Lung (tissue), 12 donors: Measurements from ENCODE around the gene MINPP1. TPM values are rescaled to one million over a fixed set of nuclear protein-coding genes. Genes with fewer than 3 reads are reported as not detected.

Experiments
- ATAC-seq: fragments of 200-7000 bp; cut with Tn5 transposase; one replicate; pipeline ENCODE4 v1.9.1; 2020; ENCODE audit warnings: moderate number of reproducible peaks; ENCODE audit not compliant: insufficient read depth, low FRiP score
- DNase-seq, 3 donors: peaks; one replicate each; pipeline ENCODE4 v3.0.0-alpha.2; 2013 to 2017
- H3K27ac ChIP-seq, 2 donors: one replicate each; pipeline ENCODE4 v1.5.1; 2013; ENCODE audit warnings: mild to moderate bottlenecking in 2 of 2, moderate library complexity in 2 of 2, control low read depth in 1 of 2, inconsistent platforms in 1 of 2, low read depth in 1 of 2, low read length in 1 of 2
- H3K27me3 ChIP-seq, 3 donors: one replicate each; pipeline ENCODE4 v1.5.1; 2013; ENCODE audit warnings: low read length in 2 of 3; ENCODE audit not compliant: control insufficient read depth in 3 of 3, insufficient read depth in 3 of 3
- H3K36me3 ChIP-seq, 4 donors: one replicate each; pipeline ENCODE4 v1.5.1; 2013; ENCODE audit warnings: low read length in 4 of 4, mild to moderate bottlenecking in 1 of 4, moderate library complexity in 1 of 4; ENCODE audit not compliant: control insufficient read depth in 4 of 4, insufficient read depth in 4 of 4
- H3K4me1 ChIP-seq, 5 donors: one replicate each; pipeline ENCODE4 v1.5.1; 2013; ENCODE audit warnings: low read length in 5 of 5, mild to moderate bottlenecking in 2 of 5, moderate library complexity in 1 of 5; ENCODE audit not compliant: control insufficient read depth in 5 of 5, insufficient read depth in 5 of 5
- H3K4me3 ChIP-seq: one replicate; pipeline ENCODE4 v1.5.1; 2013; ENCODE audit warnings: mild to moderate bottlenecking, control low read depth, moderate library complexity
- H3K9ac ChIP-seq, 2 donors: one replicate each; pipeline ENCODE4 v1.5.1; 2013; ENCODE audit warnings: low read length in 2 of 2, control low read depth in 1 of 2; ENCODE audit not compliant: insufficient read depth in 1 of 2
- H3K9me3 ChIP-seq, 4 donors: one replicate each; pipeline ENCODE4 v1.5.1; 2013; ENCODE audit warnings: low read length in 3 of 4, mild to moderate bottlenecking in 1 of 4, moderate library complexity in 1 of 4; ENCODE audit not compliant: control insufficient read depth in 4 of 4, insufficient read depth in 3 of 4
- CTCF ChIP-seq: IDR thresholded peaks from 2 replicates; pipeline ENCODE4 v1.5.1; 2012; ENCODE audit warnings: mild to moderate bottlenecking; ENCODE audit errors: control extremely low read depth, extremely low read depth
- WGBS, 2 donors: extraction: QIAGEN DNeasy Blood & Tissue Kit; methylation state at CpG; one replicate each; pipeline ENCODE4 v1.1.7; 2013; 5-methylcytosine and 5-hydroxymethylcytosine counted together
- polyA plus RNA-seq, 2 donors: library from polyadenylated mRNA; stranded (reverse); fragments of 200-250 nt; gene quantifications; one replicate each; pipeline ENCODE4 v1.2.1, GENCODE V29; 2013
- total RNA-seq, 2 donors: library from RNA; depleted of rRNA in 1 of 2; stranded (reverse); fragments of >200 nt in 1 of 2; gene quantifications; one replicate each; pipeline ENCODE4 v1.2.1, GENCODE V29; 2014 to 2021
- donor health status: control.
- donor health status: control.
- donor health status: Bipolar disorder and iron deficiency.
- donor health status: healthy.
- donor health status: DM: yes; HTN: yes; CAD: no.

The MINPP1 gene
- total and polyA plus RNA-seq, 4 donors: 8.2 to 31.2 (median 12.4) TPM

GRCh38 chr10:87552248-87552929, 47.7 kb downstream of the MINPP1 start:
- ATAC-seq (peak; percentile 58), DNase-seq (peak in 2 of 3 donors; percentile 61 to 80)
- H3K4me1 ChIP-seq: peaks cover 0 to 22% (median 5%) of the 10 kb centered on the region in 5 donors
- no peak overlapping the region for H3K27ac ChIP-seq
- no peak overlapping the region for H3K9ac ChIP-seq
- no peaks in the 10 kb centered on the region for H3K27me3 ChIP-seq
- H3K36me3 ChIP-seq: peaks cover 0 to 4% (median 0%) of the 10 kb centered on the region in 4 donors
- H3K4me3 ChIP-seq: no peak overlapping the region
- H3K9me3 ChIP-seq: no peaks in the 10 kb centered on the region
- WGBS, 2 donors: 70 to 86% methylated on average over 2 of the region's 2 CpGs
- no peak for TF ChIP-seq CTCF

- Histone ChIP-seq H3K4me3 (no peak overlapping the region), H3K9me3 (no peaks in the 10 kb centered on the region), H3K27ac (no peak overlapping the region), H3K36me3 (peaks cover 0 to 4% (median 0%) of the 10 kb centered on the region in 4 donors), H3K9ac (no peak overlapping the region), H3K4me1 (peaks cover 0 to 7% (median 0%) of the 10 kb centered on the region in 5 donors), H3K27me3 (no peaks in the 10 kb centered on the region)
- ATAC-seq (no peak), DNase-seq (no peak)
- no peak for TF ChIP-seq CTCF
- 94 to 96% methylated on average over 3 of the region's 3 CpGs for WGBS, 2 donors
Measured at GRCh38 chr10:87557409-87557808, 52.7 kb downstream of the MINPP1 start.

GRCh38 chr10:87558333-87558732, 53.6 kb downstream of the MINPP1 start:
- no peak overlapping the region for H3K27ac ChIP-seq
- peaks cover 0 to 3% (median 0%) of the 10 kb centered on the region in 4 donors for H3K9me3 ChIP-seq
- DNase-seq: no peak
- H3K4me3 ChIP-seq: no peak overlapping the region
- H3K4me1 ChIP-seq: peaks cover 0 to 4% (median 0%) of the 10 kb centered on the region in 5 donors
- ATAC-seq: no peak
- no peak for TF ChIP-seq CTCF
- WGBS, 2 donors: 85 to 97% methylated on average over 1 of the region's 1 CpG
- H3K9ac ChIP-seq: no peak overlapping the region
- no peaks in the 10 kb centered on the region for H3K27me3 ChIP-seq
- no peaks in the 10 kb centered on the region for H3K36me3 ChIP-seq

- Histone ChIP-seq H3K27me3 (no peaks in the 10 kb centered on the region), H3K9ac (no peak overlapping the region), H3K36me3 (no peaks in the 10 kb centered on the region), H3K9me3 (peaks cover 0 to 3% (median 0%) of the 10 kb centered on the region in 4 donors), H3K4me1 (peaks cover 0 to 4% (median 0%) of the 10 kb centered on the region in 5 donors), H3K27ac (no peak overlapping the region), H3K4me3 (no peak overlapping the region)
- WGBS, 2 donors: 81 to 89% methylated on average over 3 of the region's 3 CpGs
- TF ChIP-seq CTCF: no peak
- ATAC-seq: no peak
- DNase-seq: no peak
Measured at GRCh38 chr10:87559392-87559791, 54.7 kb downstream of the MINPP1 start.
